OCI-LY1 (cell line): ENCODE data around the gene CARNS1.
A peak's percentile ranks its signal among the peaks of the same experiment; 100 is the strongest.

Experiments
- CTCF ChIP-seq: fragments of 200-600 bp; sonication (generic), shearing (Covaris generic); IDR thresholded peaks from 2 replicates; pipeline ENCODE4 v1.5.1; 2017; ENCODE audit warnings: mild to moderate bottlenecking, antibody characterized with exemption, low read length, moderate library complexity, mixed read lengths
- EZH2 ChIP-seq: fragments of 200-600 bp; sonication (generic), shearing (Covaris generic); IDR thresholded peaks from 2 replicates; pipeline ENCODE4 v1.8.0; 2017; ENCODE audit warnings: borderline replicate concordance, mixed run types, mild to moderate bottlenecking, antibody characterized with exemption, low read length, moderate library complexity, mixed read lengths

DNA sequence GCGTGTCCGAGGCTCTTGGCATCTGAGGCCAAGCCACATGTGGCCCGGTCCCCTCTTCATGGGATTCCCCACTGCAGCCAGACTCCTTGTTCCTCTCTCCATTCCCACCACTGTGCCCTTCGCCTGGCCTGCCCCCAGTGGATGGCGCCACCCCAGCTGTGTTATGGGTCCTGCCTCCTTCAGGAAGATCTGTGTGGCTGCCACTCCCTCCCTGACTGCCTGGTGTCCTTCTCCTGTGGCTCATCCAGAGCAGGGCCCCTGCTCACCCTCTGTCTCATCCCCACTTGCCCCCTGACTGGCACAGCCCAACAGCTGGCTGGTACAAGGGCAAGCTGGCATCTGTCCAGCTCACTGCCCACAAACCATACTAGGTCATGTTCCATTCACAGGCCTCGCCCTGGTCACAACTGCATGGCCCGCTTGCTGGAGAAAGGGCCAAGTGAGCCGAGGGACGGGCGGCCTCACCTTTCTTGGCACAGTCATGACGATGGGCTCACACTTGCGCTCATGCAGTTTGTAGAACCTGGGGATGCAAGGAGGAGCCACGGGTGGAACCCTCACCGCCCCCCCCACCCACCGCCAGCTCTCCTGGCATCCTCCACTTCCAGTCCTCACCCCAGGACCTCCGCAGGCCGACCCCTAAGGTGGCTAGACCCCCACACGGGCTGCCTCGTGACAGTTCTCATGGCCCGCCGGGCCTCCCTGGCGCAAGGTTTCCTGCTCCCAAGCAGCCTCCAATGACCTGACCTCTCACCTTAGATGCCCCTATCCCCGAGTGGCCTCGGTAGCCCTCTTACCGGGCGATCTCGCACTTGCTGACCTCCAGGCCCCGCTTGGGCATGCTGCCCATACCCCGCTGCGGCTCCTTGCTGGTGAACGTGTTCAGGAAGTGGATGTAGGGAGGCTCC, 24.1 kb downstream of the CARNS1 start:
- TF ChIP-seq CTCF = peak; percentile 40; the same call in 1 of the 2 replicates
- no peak for TF ChIP-seq EZH2
